A549 (cell line): ENCODE results near the gene BMP10. TPM values are rescaled to one million over a fixed set of nuclear protein-coding genes. Genes with fewer than 3 reads are reported as not detected.

ENCODE experiments used
- ATAC-seq, 2 experiments: fragments of 200-7000 bp in 1 of 2; fragments of >200 bp in 1 of 2; cut with Nextera tagmentation in 1 of 2; cut with Tn5 transposase in 1 of 2; 3 replicates each; pipeline versions ENCODE4 v1.8.0 to v1.9.1; 2018 to 2020; ENCODE audit warnings: mild to moderate bottlenecking in 1 of 2, moderate library complexity in 1 of 2
- CTCF ChIA-PET: fragments of 300-600 bp; sonication (Branson Sonifier 250); formaldehyde crosslinking; extraction: SDS; loops from one replicate; lab custom pipeline; 2021; ENCODE audit warnings: antibody characterized with exemption, inconsistent platforms; lab: Yijun Ruan, JAX
- POLR2A ChIA-PET: fragments of 350-600 bp; formaldehyde crosslinking; extraction: SDS; loops from one replicate; lab custom pipeline; 2021; ENCODE audit warnings: antibody characterized with exemption, inconsistent platforms; lab: Yijun Ruan, JAX
- DNase-seq, 2 experiments: peaks; one replicate each; pipeline versions ENCODE4 v3.0.0 to v3.0.0-alpha.2; 2011 to 2016; ENCODE audit warnings: low read depth in 1 of 2, low spot score in 1 of 2
- FAIRE-seq: peaks from 2 replicates; lab custom pipeline; 2011; peaks lifted over from hg19 to GRCh38; lab: Jason Lieb, UNC
- H3K27ac ChIP-seq, 2 experiments: fragments of >200 bp; sonication (Bioruptor Twin); formaldehyde crosslinking; 3 replicates each; pipeline ENCODE4 v1.5.1; 2016 to 2017
- H3K4me1 ChIP-seq: fragments of >200 bp; sonication (Bioruptor Twin); formaldehyde crosslinking; 3 replicates; pipeline ENCODE4 v1.6.1; 2016
- H3K4me2 ChIP-seq: fragments of >200 bp; sonication (Bioruptor Twin); formaldehyde crosslinking; 3 replicates; pipeline ENCODE4 v1.6.1; 2016
- H3K4me3 ChIP-seq: fragments of >200 bp; sonication (Bioruptor Twin); formaldehyde crosslinking; 3 replicates; pipeline ENCODE4 v1.5.1; 2016
- H3K9me3 ChIP-seq: fragments of >200 bp; sonication (Bioruptor Twin); formaldehyde crosslinking; 3 replicates; pipeline ENCODE4 v1.6.1; 2016
- BHLHE40 ChIP-seq: IDR thresholded peaks from 2 replicates; pipeline ENCODE4 v1.6.1; 2012; ENCODE audit warnings: low read depth, low read length, inconsistent platforms
- CBX2 ChIP-seq: fragments of 200-600 bp; sonication (generic); IDR thresholded peaks from 2 replicates; pipeline ENCODE4 v1.6.1; 2016; ENCODE audit warnings: low read depth, mild to moderate bottlenecking, borderline replicate concordance
- CBX8 ChIP-seq: fragments of 200-600 bp; sonication (generic); IDR thresholded peaks from 2 replicates; pipeline ENCODE4 v1.6.1; 2016
- E2F6 ChIP-seq: IDR thresholded peaks from 2 replicates; pipeline ENCODE4 v1.6.1; 2012; ENCODE audit warnings: low read depth, borderline replicate concordance
- EP300 ChIP-seq, 2 experiments: fragments of >200 bp; sonication (Bioruptor Twin); formaldehyde crosslinking; IDR thresholded peaks; 2 replicates in 1 of 2; 3 replicates in 1 of 2; pipeline ENCODE4 v1.6.1; 2016 to 2017
- FOSL2 ChIP-seq, 2 experiments: fragments of 450-650 bp in 1 of 2; fragments of >200 bp in 1 of 2; sonication (Bioruptor Twin) in 1 of 2; formaldehyde crosslinking; IDR thresholded peaks; 2 replicates each; pipeline versions ENCODE4 v1.5.0 to v1.6.1; 2016 to 2020; ENCODE audit warnings: mild to moderate bottlenecking in 1 of 2, moderate library complexity in 1 of 2
- GATA3 ChIP-seq: IDR thresholded peaks from 2 replicates; pipeline ENCODE4 v1.6.1; 2012; ENCODE audit warnings: borderline replicate concordance
- HEYL ChIP-seq: fragments of 250-450 bp; sonication (Bioruptor Pico); IDR thresholded peaks from 2 replicates; pipeline ENCODE4 v1.8.0; 2021; ENCODE audit warnings: mild to moderate bottlenecking, moderate library complexity
- KDM5A ChIP-seq: fragments of 200-600 bp; sonication (generic); IDR thresholded peaks from 2 replicates; pipeline ENCODE4 v1.6.1; 2016; ENCODE audit warnings: antibody characterized with exemption, mild to moderate bottlenecking
- MAFK ChIP-seq: fragments of 450-650 bp; IDR thresholded peaks from 2 replicates; pipeline ENCODE4 v1.6.1; 2014; ENCODE audit not compliant: partially characterized antibody
- MYC ChIP-seq: IDR thresholded peaks from 2 replicates; pipeline ENCODE4 v1.6.1; 2012; ENCODE audit warnings: mild to moderate bottlenecking, inconsistent platforms, low read length, improper control_type of control experiment, borderline replicate concordance
- NFE2L2 ChIP-seq: fragments of 150-350 bp; conservative IDR thresholded peaks from 2 replicates; pipeline ENCODE4 v1.6.1; 2014; ENCODE audit warnings: low read length
- POLR2AphosphoS2 ChIP-seq: conservative IDR thresholded peaks from 2 replicates; pipeline ENCODE4 v1.6.1; 2012; ENCODE audit warnings: low read length, improper control_type of control experiment, inconsistent platforms
- RAD21 ChIP-seq, 2 experiments: fragments of >200 bp in 1 of 2; sonication (Bioruptor Twin) in 1 of 2; formaldehyde crosslinking in 1 of 2; IDR thresholded peaks in 1 of 2; conservative IDR thresholded peaks in 1 of 2; 2 replicates in 1 of 2; 3 replicates in 1 of 2; pipeline ENCODE4 v1.6.1; 2012 to 2018; ENCODE audit warnings: inconsistent platforms in 1 of 2
- RARB ChIP-seq: fragments of 250-450 bp; sonication (Bioruptor Pico); IDR thresholded peaks from 2 replicates; pipeline ENCODE4 v1.8.0; 2021; ENCODE audit warnings: mild to moderate bottlenecking, moderate library complexity
- SREBF2 ChIP-seq: fragments of 450-650 bp; IDR thresholded peaks from 2 replicates; pipeline ENCODE4 v1.6.1; 2014; ENCODE audit warnings: mild to moderate bottlenecking, moderate library complexity
- TP53 ChIP-seq: fragments of 250-450 bp; sonication (Bioruptor Pico); IDR thresholded peaks from 2 replicates; pipeline ENCODE4 v1.5.0; 2021; ENCODE audit warnings: mild to moderate bottlenecking, moderate library complexity
- USF2 ChIP-seq: fragments of 450-650 bp; IDR thresholded peaks from 2 replicates; pipeline ENCODE4 v1.6.1; 2014; ENCODE audit warnings: antibody characterized with exemption
- ZNF302 ChIP-seq: fragments of 250-450 bp; sonication (Bioruptor Pico); IDR thresholded peaks from 2 replicates; pipeline ENCODE4 v1.9.0; 2021; ENCODE audit warnings: inconsistent platforms, mild to moderate bottlenecking, moderate library complexity
- WGBS: methylation state at CpG from one replicate; pipeline ENCODE4 v1.1.6; 2017; ENCODE audit errors: missing lambda C conversion rate; 5-methylcytosine and 5-hydroxymethylcytosine counted together
- polyA plus RNA-seq, 4 experiments: library from polyadenylated mRNA; depleted of rRNA in 3 of 4; stranded (reverse); fragments of >200 nt; fragmentation: RNase III in 1 of 4; extraction: RNeasy Plus Mini Kit Qiagen cat#74134 plus additional on column Dnase treatment in 1 of 4; gene quantifications; 2 replicates in 3 of 4; 3 replicates in 1 of 4; pipeline ENCODE4 v1.2.3, GENCODE V29; 2011 to 2017
- TF ChIP-seq, protein P1 (sequence below): IDR thresholded peaks from 2 replicates; pipeline ENCODE4 v1.6.1; 2012
- TF ChIP-seq, protein P2 (sequence below): fragments of 200-600 bp; sonication (generic); IDR thresholded peaks from 2 replicates; pipeline ENCODE4 v1.6.1; 2016; ENCODE audit warnings: antibody characterized with exemption, mild to moderate bottlenecking, moderate library complexity

The BMP10 gene
- polyA plus RNA-seq, 2 of the 4 experiments (the other 2 are of a cell fraction), result not detected

DNA sequence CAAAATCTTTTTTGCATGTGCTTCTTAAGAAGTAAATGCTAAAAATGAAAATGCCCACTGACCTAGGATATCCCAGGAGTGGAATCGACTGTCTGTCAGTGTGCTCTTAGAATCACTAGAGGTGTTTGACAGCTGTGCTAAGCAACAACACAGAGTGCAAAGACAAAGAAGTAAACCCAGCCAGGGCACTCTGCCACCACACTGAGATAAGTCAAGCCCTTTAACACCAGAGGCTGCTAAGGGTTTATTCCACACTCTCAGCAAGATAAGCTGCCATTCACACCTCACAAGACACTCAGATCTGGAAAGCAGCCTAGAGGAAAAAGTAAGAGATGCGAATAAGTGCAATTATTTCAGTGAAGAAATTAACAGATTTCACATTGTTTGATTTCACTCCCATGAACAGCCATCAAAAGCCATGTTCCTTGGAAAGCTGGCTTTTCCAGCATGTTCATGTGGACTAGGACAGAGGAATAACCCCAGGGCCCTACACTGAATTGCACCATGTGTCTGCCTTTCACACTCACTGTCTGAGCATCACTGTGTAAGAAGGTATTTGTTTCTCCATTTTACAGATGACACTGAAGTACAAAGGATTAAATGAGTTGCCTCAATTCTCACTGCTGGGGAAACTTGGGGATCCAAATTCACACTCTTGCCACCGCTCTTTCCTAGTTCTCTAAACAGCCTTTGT lies 6.0 kb upstream of the BMP10 start:
- WGBS, result 67% methylated on average over 3 of the region's 3 CpGs
- FAIRE-seq, result peak; percentile 32
- H3K4me1 ChIP-seq, result 0 out of 3 replicates have a peak, but pooled peaks cover 8% of the 10 kb centered on the region

GRCh38 chr2:68870215-68870614 lies 982 bp downstream of the BMP10 start:
- TF ChIP-seq MAFK (no peak), TP53 (CRISPR knock-in tag) (no peak), MYC (no peak), EP300 (IDR thresholded peaks at IDR 0.05) (no peak), GATA3 (no peak), POLR2AphosphoS2 (no peak), HEYL (CRISPR knock-in tag) (no peak)
- ChIA-PET POLR2A (no interaction called here), CTCF (no interaction called here)
- WGBS, result 41% methylated on average over 2 of the region's 2 CpGs
- H3K4me2 ChIP-seq, result no peak overlapping the region
- H3K4me1 ChIP-seq, result no peaks in the 10 kb centered on the region
- H3K9me3 ChIP-seq, result no peaks in the 10 kb centered on the region
- DNase-seq, result no peak
- no peak overlapping the region for H3K27ac ChIP-seq
- peak; percentile 28 for FAIRE-seq
- no peak overlapping the region for H3K4me3 ChIP-seq
- no peak for ATAC-seq

More for the DNA sequence above, 6.0 kb upstream of the BMP10 start:
- ChIA-PET CTCF (interaction anchor here (0.7 to 4.4 kb wide), 5 partner anchors 15 to 282 kb away, joined by 3 to 18 read pairs (median 4); no protein-coding TSS in a partner anchor), POLR2A (no interaction called here)
- Histone ChIP-seq H3K27ac (no peak overlapping the region), H3K4me3 (no peak overlapping the region), H3K9me3 (no peaks in the 10 kb centered on the region), H3K4me2 (no peak overlapping the region)
- TF ChIP-seq BHLHE40 (no peak), RAD21 (conservative IDR thresholded peaks at IDR 0.05 in 1 of 2, IDR thresholded peaks at IDR 0.05 in 1 of 2) (no peak), RARB (no peak), E2F6 (no peak), USF2 (no peak), NFE2L2 (no peak), CBX8 (no peak)
- TF ChIP-seq, protein P1, sequence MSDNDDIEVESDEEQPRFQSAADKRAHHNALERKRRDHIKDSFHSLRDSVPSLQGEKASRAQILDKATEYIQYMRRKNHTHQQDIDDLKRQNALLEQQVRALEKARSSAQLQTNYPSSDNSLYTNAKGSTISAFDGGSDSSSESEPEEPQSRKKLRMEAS, result no peak
- ATAC-seq, result no peak; a peak in 1 of 6 replicates
- no peak for DNase-seq

- no peaks in the 10 kb centered on the region for H3K9me3 ChIP-seq
- ChIA-PET POLR2A (no interaction called here), CTCF (no interaction called here)
- DNase-seq (no peak), ATAC-seq (no peak), FAIRE-seq (no peak)
- TF ChIP-seq CBX2 (no peak), FOSL2 (IDR thresholded peaks at IDR 0.05) (no peak), FOSL2 (CRISPR knock-in tag; IDR thresholded peaks at IDR 0.05) (no peak)
- H3K4me3 ChIP-seq, result no peak overlapping the region
- H3K27ac ChIP-seq, result no peak overlapping the region
- H3K4me1 ChIP-seq, result no peaks in the 10 kb centered on the region
- H3K4me2 ChIP-seq, result no peak overlapping the region
Measured at GRCh38 chr2:68865108-68865507, 6.1 kb downstream of the BMP10 start.

GRCh38 chr2:68863996-68864395 lies 7.2 kb downstream of the BMP10 start:
- CTCF ChIA-PET, result interaction anchor here (1.5 kb wide), 1 partner anchor 112 kb away, joined by 4 read pairs; no protein-coding TSS in a partner anchor
- TF ChIP-seq POLR2AphosphoS2 (no peak), SREBF2 (no peak), ZNF302 (CRISPR knock-in tag) (no peak), GATA3 (no peak), USF2 (no peak), TP53 (CRISPR knock-in tag) (no peak), KDM5A (no peak)
- TF ChIP-seq, protein P1, result no peak
- TF ChIP-seq, protein P2, sequence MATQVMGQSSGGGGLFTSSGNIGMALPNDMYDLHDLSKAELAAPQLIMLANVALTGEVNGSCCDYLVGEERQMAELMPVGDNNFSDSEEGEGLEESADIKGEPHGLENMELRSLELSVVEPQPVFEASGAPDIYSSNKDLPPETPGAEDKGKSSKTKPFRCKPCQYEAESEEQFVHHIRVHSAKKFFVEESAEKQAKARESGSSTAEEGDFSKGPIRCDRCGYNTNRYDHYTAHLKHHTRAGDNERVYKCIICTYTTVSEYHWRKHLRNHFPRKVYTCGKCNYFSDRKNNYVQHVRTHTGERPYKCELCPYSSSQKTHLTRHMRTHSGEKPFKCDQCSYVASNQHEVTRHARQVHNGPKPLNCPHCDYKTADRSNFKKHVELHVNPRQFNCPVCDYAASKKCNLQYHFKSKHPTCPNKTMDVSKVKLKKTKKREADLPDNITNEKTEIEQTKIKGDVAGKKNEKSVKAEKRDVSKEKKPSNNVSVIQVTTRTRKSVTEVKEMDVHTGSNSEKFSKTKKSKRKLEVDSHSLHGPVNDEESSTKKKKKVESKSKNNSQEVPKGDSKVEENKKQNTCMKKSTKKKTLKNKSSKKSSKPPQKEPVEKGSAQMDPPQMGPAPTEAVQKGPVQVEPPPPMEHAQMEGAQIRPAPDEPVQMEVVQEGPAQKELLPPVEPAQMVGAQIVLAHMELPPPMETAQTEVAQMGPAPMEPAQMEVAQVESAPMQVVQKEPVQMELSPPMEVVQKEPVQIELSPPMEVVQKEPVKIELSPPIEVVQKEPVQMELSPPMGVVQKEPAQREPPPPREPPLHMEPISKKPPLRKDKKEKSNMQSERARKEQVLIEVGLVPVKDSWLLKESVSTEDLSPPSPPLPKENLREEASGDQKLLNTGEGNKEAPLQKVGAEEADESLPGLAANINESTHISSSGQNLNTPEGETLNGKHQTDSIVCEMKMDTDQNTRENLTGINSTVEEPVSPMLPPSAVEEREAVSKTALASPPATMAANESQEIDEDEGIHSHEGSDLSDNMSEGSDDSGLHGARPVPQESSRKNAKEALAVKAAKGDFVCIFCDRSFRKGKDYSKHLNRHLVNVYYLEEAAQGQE, result no peak
- FAIRE-seq, result no peak

More at GRCh38 chr2:68863996-68864395, 7.2 kb downstream of the BMP10 start:
- no peaks in the 10 kb centered on the region for H3K4me1 ChIP-seq
- no peak overlapping the region for H3K4me2 ChIP-seq
- no peaks in the 10 kb centered on the region for H3K9me3 ChIP-seq
- DNase-seq (no peak), ATAC-seq (no peak)
- WGBS, result 29% methylated on average over 2 of the region's 2 CpGs
- POLR2A ChIA-PET, result no interaction called here
- H3K4me3 ChIP-seq, result no peak overlapping the region
- no peak overlapping the region for H3K27ac ChIP-seq
